ENCODE measurements around the gene FCHSD2.

FCHSD2 gene

DNA sequence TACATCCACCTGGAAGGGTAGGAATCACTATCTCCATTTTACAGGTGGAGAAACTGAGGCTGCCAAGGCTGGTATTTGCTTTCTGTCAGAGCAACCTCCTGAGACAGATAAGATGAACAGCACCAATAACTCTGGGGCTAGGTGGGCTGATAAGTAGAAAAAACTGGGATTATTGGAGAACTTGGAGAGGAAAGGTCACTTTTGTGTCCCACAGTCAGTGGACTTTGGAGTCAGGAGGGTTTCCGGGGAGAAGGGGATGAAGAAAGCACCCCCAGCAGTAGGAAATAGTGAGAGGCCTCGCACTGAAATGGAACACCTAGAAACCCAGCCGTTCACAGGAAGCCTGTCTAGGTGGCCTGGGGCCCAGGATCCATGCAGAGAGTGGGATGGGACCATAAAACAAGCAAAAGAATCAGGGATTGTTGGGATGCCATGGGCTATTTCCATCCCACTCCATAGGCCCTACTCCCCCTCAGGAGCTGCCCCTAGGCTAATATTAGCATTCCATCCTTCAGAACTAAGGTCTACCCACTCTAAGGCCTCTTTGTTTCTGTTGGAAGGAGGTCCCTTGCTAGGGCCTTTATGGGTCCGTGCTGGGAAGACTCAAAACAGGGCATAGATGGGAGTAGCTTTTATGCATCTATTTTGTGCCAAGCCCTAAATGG lies 31.0 kb upstream of the FCHSD2 start:
- no peak for DNase-seq (ENCODE audit: low spot score)

DNA sequence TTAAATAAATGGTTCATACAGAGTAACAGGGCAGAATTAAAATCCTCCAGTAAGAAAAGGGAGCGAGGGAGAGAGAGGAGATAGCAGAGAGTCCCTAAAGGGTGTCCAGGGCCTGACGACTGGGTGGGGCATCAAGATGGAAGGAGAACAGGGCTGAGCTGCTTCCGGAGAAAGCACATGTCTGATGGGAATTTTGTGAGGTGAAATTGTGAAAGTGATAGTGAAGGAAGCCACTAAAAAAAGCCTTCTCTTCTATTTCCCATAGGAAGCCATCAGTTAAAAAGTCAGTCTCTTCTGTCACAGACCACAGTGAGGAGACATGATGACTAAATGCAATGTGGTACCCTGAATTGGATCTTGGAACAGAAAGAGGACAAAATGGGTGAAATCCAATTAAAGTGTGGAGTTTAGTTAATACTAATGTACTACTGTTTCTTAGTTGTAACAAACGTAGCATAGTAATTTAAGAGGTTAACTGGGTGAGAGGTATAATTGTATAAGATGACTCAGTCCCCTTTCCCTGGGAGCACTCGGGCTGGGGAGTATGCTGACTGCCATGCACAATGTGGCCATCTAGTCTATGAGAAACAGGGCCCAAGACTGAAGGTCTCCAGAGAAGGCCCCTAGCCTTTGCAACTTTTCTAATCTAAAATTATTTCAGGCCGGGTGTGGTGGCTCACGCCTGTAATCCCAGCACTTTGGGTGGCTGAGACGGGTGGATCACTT lies 29.5 kb upstream of the FCHSD2 start:
- DNase-seq (ENCODE audit: low spot score), result no peak

DNA sequence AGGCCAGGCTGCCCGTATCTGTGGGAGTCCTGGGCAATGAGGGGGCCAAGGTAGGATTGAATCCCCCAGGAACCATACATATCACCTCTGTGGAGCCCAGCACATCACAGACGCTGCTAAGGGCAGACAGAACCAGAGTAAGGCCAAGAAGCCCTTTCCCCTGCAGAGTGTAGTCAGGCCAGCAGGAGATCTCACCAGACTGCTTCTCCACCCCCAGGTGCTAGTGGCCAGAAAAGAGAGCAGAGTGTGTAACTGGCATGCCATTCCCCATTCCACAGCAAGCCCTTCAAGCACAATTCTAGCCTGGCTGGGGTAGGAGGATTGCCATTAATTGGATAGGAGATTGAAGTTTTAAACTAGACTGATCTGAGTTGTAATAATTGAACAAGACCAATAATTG lies 28.0 kb upstream of the FCHSD2 start:
- DNase-seq (ENCODE audit: low spot score), result no peak

DNA sequence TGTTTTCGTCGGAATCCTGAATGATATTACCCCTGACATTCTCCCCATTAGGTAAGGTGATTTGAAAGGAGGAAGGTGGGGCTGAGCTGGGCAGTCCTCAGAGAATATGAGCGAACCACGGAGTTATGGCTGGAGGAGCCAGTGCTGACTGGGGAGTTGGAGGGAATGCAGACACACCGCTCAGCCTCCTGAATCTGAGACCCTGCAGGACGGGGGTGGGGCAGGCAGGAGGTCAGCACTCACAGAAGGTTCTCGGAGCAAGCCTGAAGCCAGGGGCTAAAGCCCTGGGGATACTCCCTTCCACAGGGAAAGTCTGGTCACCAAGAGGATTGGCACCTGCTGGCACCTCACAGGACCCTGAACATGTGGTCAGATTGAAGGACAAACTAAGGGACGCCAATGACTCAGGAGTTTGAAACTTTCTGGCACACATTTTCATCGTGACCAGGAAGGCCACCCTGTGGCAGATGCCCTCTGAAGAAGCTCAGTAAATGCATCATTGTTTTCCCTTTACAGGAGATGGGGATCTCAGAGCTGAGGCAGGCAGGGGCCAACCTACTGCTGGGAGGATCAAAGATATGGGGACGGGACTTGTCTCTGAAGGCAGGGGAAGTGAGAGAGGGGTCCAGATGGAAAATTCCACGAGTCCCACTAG lies 26.9 kb upstream of the FCHSD2 start:
- DNase-seq (ENCODE audit: low spot score), result no peak

DNA sequence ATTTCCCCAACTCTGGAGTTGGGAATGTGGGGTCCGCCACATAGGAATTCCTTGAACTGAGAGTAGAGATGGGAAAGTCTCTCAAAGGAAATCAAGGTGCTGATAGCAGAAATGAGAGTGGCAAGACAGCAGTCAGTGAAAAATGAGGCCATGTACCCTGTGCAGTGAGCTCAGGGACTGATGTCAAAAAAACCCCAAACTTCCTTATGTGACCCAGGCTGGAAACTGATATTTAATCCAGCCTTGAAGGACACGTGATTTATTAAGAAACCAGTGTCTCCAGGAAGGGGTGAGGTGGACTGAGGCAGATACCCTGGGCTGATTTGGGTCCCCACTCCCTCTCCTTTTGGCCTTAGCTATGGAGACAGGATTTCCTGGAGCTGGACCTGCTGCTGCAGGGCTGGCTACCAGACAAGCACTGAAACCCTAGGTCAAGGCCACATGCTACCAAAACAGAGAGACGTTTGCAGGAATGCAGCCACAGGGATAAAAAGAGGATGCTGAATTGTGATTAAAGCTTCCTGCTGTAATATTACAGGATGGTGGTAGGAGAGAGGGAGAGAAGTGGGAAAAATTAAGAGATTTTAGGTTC lies 25.3 kb upstream of the FCHSD2 start:
- DNase-seq (ENCODE audit: low spot score), result no peak

DNA sequence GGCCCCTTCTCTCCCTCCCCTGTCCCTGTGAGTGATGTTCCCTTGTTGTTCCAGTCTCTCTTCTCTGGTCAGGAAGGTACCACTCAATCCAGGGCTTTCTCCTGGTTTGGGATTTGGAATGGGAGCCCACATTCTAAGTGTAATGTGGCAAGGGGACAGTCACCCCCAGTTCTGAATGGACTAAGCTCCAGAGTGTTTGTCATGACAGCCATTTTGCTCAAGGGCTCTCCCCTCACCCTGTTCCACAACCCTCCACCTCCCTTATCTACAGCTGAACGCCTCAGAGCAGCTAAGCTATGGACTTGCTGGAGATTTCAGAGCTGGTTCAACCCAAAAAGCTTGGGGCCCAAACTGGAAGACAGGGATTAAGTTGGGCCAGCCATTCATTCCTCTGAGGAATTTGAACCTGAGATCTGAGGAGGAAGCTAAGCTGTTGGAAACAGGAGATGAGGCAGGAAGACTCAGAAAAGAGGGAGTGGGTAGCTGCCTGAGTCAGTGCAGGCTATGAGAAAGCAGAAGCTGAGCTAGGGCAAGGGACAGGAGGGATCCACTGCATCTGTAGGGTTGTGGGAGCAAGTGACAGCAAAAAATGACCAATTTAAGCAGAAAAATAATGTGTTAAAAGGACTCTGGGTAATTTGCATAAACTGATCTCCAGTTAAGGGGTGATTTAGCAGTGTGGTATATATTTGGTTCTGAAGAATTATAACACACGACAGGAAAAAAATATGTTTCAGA lies 22.9 kb upstream of the FCHSD2 start:
- no peak for DNase-seq (ENCODE audit: low spot score)

DNA sequence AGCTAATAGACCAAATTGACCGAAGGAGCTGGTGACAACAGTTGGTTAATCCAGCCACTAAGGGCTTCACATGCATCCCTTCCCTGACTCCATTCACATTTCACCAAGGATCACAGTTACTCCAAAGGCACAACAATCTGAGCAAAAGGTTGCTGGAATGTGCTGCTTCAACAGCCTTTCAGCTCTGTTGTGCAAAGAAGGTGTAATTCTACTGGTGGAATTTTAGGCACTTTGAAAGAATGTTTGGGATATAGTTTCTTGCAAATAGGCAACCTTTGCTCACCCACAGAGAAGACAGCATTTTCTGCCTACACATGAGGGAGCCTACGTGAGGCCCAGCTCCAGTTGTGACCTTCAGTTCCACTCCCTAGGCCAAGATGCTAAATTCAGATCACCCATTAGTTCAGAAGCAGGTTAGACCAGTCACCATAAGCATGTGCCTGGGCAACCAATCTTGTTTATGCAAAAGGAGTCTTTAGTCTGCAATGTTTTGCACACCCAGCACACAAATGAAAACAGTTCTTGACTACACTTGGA lies 21.6 kb upstream of the FCHSD2 start:
- no peak for DNase-seq (ENCODE audit: low spot score)

DNA sequence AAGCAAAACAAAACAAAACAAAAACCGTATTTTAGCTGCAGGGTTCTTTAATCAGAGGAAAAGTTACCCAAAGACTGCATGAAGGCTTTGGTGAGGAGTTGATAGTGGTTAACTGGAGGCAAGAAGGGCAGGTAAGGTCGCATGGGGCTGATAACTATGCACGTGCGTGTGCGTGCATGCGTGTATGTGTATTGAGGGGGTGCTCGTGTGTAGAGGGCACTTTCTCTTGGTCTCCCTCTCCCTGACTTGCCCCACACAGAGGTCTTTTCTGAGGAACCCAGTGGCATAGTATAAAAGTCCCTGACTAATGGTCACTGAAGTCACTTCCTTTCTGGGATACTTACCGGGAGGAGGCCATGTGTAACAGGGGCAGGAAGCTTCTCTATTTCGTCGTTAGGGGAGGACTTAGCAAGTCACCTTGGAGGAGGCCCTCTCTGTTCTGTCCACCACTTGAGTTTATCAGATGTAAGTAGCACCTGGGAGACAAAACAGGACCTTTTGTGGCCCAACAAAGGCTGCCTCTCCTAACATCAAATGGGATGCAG lies 20.1 kb upstream of the FCHSD2 start:
- no peak for DNase-seq (ENCODE audit: low spot score)

DNA sequence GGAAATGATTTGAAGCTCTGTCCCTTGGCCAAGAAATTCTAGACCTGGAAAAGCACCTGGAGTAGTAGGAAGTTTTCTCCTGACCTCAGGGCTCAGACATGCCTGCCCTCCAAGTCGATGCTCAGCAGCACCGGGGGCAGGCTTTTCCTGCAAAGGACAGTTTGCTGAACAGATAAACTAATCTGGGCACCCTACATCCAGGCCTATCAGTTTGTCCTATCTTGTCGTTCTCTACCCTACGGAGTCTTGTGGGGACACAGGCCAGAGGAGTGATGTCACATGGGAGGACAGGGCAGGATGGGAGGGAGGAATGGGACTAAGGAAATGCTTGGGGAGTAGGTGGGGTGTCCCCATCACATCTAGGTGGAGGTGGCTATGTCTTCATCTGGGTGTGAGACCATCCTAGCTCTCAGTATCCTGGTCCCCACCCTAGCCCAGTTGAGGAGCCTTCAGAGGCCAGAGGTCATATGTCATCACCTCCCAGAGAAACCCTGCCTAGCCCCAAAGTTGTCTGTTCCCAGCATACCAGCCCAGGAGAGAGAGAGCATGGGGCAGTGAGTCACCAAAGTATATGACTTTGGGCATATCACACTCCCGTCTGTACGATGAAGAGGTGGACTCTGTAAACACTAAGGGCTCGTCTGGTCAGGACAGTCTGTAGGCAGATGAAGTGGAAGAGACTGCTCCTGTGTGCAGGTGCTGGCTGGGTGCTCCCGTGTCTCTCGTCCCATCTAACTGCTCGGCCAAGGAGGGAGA lies 18.1 kb upstream of the FCHSD2 start:
- no peak for DNase-seq (ENCODE audit: low spot score)

DNA sequence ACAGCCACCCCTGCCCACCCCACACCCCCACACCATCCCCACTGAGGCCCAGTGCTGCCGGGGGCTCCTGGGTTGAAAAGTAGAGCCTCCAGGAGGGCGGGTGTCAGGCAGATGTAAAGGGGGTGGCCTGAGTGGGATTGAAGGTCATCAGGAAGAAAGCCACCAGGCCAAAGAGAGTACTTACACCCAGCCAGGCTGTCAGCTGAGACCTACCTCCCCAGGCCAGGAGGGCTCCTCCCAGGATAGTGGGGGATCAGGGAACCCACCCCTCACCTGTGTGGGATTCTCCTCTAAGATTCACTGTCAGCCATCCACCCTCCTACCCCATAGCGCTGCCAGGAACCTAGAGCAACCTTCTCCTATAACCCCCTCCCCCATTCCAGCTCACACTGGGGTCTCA lies 17.2 kb upstream of the FCHSD2 start:
- no peak for DNase-seq (ENCODE audit: low spot score)

DNA sequence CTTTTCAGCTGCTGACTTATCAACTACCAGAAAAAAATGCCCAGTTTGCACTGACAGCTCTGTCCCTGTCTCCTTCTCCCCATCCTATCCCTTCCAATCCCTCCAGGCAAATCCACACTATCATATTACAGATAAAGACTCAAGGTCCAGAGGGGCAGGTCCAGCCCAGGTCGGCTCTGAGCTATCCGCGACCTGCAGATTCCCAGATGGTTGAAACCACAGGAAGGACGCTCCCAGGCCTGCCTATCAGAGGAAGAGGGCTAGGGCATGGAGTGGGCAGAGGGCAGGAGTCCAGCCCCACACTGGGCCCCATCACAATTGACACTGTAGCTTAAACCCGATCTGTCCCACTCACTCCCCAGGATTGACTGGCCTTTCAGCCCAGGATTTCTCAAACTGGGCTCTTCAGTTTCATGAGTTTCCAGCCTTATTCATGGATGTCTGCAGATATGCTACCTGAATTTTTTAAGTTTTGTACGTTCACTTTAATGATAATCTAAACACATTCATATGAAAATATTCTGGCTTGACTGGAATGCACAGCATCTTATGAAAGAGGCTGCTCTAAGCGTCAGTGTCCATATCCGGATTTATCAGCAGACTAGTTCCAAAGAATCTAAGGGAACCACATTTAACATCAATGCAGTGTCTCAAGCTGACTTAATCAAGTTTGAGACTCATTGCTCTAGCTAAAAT lies 16.4 kb upstream of the FCHSD2 start:
- no peak for DNase-seq (ENCODE audit: low spot score)

DNA sequence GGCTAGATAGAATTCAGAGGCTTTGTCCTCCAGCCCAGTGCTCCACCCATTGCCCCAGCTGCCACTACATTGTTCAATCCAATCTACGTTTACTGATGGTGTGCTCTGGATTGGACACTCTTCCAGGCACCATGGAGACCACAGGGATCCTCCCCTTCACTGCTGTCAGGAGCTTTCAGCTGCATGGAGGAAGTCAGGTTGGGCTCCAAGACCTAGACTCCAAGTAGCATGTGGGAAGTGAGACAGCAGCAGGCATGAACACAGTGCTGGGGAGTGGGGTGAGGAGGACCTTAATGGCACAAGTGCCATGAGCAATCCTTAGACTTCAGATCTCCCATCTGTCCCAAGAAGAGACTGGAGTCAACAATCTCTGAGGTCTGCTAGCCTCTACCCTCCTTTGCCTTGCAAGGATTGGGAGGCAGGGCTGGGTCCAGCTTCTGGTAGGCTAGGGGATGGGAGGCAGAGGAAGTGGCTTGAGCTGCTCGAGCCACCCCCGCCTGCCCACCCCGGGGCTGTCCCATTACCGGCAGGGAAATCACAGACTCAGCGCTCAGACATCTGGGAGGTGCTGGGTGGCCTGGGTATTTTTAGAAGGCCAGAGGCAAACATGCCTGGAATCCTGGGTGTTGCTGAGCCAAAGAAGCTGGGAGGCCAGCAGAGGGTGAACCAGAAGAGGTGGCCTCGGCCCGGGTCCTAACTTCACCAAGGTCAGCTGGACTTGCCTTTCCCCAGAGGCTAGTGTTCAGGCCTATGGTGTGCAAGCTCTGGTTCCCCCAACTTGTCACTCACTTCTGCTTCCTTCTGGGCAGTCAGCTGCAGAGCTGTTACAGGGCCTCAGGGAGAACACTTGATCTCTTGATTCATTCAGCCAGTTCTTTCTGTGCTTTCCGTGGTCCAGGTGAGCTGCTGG lies 15.2 kb upstream of the FCHSD2 start:
- DNase-seq (ENCODE audit: low spot score), result no peak

DNA sequence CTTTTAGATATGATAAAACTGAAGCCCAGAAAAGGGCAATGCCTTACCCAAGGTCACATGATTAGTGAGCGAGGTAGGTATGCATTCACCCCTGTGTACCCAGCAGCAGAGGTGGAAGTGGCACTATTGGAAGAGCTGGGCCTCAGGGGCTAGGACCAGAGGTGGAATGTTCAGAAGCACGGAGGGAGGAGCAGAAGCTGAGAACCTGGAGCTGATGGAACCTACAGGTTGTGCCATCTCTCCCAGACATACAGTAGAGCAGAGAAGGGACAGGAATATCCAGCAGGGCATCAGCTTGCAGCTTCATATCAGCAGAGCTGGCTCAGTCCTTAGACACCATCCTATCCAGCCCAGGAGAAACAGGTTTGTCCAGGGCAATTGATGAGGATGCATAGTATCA lies 14.6 kb upstream of the FCHSD2 start:
- DNase-seq (ENCODE audit: low spot score), result no peak

DNA sequence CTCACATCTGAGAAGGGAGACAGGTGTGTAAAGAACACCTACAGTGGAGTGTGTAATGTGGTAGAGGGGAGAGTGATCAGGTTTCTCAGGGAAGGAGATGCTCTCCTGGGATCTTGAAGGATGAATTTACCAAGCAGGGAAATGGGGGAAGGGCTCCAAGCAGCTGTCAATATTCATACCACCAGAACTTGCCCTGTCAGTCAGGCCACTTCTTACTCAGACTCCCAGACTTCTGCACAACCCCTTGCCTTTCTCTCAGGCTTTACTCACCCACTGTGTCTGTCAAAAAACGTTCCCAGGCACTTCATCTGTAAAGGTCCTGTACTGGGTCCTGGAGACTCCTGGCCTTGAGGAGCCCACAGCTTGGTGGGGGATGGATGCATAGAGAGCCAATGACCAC lies 14.0 kb upstream of the FCHSD2 start:
- DNase-seq (ENCODE audit: low spot score), result no peak

DNA sequence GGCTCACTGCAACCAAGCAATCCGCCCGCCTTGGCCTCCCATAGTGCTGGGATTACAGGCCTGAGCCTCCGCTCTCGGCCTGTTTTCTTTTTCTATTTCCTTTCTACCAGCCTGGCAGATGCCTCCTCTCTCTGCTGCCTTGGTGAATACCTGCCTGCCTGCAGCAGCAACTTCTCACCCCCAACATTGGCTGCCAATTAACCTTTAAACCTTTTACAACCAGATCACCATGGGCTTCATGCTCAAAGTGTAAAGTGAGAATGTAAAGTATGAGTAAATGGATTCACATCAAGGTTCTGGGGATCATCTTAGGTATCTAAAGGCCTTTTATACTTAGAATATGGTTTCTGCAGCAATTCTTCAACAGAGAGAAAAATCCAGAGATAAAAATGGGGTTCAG lies 13.0 kb upstream of the FCHSD2 start:
- no peak for DNase-seq (ENCODE audit: low spot score)

DNA sequence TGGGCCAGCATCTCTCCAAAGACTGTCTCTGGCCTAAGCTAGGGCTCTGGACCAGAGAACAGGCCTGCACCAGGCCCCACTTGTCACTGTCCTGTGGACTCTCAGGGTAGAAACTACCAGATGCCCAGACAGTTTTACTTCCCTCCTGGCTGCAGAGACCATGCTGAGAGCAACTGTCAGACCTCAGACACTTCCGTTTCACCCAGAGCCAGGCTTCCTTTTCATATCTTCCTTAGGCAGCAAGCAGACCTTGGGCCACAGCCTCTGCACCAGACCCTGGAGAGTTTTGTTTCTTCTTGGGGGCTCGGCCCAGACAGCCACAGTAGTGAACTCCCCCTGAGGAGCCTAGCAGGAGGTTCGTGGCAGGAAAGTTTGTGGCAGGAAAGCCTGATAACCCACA lies 12.1 kb upstream of the FCHSD2 start:
- peak; percentile 30 for DNase-seq (ENCODE audit: low spot score)

DNA sequence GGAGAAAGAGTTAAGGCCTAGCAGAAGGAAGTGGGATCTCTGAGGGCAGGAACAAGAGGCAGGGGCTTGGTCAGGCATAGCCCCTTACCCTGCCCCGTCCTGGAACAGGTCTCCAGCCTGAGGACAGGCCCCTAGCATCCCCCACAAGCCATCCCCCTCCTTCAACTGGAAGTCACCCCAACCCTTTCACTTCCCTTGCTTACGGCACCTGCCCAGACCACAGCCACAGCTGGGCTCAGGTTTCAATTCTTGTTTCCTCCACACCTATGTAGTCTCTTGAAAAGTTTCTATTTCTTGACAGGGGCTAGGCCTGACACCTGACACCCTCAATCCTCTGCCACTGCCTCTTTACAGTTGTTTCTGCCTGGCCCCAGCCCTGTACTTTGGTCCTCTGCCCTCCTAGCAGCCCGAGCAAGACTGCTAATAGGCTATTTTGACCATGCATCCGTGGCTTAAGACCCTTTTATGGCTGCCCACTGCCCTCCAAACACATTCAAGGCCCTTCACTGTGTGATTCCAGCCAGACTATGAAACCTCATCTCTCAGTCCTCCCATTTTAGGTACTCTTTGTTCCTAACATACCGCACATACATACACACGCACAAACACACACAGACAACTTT lies 10.9 kb upstream of the FCHSD2 start:
- peak; percentile 32 for DNase-seq (ENCODE audit: low spot score)

DNA sequence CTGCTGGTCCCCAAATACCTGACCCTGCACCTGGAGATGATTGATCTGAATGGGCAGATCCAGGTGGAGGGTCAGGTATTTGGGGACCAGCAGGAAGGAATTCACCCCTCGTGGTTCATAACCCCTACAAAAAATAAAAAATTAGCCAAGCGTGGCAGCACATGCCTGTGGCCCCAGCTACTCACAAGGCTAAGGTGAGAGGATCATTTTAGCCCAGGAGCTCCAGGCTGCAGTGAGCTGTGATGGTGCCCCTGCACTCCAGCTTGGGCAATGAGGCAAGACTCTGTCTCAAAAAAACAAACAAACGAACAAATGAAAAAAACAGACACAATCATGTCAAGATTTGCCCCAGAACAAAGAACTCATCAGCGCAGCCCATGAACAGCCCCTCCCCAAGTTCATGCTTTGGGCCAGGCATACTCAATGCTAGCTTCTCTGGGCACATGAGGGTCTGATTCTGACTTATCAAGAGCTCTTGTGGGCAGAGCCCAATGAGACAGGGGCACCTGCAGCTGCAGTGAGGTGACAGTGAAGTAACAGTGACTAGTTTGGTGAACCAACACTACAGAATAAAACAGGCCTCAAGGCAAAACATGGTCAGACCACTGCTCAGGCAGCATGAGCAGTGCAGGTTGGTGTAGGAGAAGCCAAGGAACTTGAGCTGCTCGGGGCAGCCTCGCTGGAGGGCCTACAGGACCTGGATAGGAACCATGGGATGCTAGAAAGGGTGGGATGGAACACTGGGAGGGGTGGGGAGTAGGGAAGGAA lies 10.2 kb upstream of the FCHSD2 start:
- DNase-seq (ENCODE audit: low spot score), result no peak
